Measurements from ENCODE around the gene C2orf92. TPM values are rescaled to one million over a fixed set of nuclear protein-coding genes. Genes with fewer than 3 reads are reported as not detected.

Gene C2orf92
- total RNA-seq, 4 donors from 2014 or later, result 8.6 to 23.7 (median 12.2) TPM

DNA sequence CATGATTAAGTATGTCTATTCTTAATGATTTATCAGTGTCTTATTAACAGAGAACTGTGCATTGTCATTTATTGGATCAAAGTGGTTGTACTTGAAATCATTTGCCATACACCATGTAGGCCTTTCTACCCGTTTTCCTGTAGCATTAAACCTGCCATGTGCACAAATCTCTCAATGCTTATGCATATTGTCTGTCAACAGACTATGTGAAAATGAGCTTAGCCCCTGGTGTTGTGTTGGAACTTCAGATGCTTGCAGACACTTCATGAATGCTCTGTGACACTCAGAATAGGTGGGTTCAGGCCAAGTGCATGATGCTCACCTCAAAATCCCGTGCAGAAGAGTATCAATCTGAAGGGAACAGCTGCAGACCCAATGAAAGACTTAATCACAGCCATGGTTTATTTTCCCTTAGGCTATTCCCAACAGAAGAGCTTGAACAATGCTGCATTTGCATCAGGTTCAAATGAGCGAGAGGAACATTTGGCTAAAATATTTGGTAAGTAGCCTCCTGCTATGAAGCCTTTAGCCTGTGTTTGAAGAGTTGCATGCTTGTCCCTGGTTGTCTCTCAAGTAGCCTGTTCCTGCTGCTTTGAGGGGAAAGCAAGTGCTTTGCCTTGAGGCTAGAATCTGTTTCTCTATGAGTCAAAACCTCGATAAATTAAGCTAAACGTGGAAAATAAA, 6.1 kb downstream of the C2orf92 start:
- TF ChIP-seq CTCF (IDR thresholded peaks at IDR 0.05; ENCODE audit: low read depth), result no peak

- no peak for TF ChIP-seq CTCF (IDR thresholded peaks at IDR 0.05; ENCODE audit: low read depth)
These were observed 7.1 kb downstream of the C2orf92 start for GRCh38 chr2:97676620-97677019.

GRCh38 chr2:97677480-97677879, 8.0 kb downstream of the C2orf92 start:
- TF ChIP-seq CTCF (IDR thresholded peaks at IDR 0.05; ENCODE audit: low read depth), result no peak

DNA sequence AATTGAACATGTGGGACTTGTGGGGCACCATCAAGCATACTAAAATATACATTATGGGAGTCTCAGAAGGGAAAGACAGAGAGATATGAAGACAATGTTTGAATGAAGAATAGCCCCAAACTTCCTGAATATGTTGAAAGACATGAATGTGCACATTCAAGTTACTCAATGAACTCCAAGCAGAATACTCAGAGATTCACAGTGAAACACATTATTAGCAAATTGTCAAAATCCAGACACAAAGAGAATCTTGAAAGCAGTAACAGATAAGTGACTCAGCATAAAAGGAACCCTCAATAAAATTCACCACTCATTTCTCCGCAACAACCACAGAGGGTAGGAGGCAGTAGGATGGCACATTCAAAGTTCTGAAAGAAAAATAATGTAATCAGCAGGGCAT, 8.8 kb downstream of the C2orf92 start:
- TF ChIP-seq CTCF (IDR thresholded peaks at IDR 0.05; ENCODE audit: low read depth), result no peak

DNA sequence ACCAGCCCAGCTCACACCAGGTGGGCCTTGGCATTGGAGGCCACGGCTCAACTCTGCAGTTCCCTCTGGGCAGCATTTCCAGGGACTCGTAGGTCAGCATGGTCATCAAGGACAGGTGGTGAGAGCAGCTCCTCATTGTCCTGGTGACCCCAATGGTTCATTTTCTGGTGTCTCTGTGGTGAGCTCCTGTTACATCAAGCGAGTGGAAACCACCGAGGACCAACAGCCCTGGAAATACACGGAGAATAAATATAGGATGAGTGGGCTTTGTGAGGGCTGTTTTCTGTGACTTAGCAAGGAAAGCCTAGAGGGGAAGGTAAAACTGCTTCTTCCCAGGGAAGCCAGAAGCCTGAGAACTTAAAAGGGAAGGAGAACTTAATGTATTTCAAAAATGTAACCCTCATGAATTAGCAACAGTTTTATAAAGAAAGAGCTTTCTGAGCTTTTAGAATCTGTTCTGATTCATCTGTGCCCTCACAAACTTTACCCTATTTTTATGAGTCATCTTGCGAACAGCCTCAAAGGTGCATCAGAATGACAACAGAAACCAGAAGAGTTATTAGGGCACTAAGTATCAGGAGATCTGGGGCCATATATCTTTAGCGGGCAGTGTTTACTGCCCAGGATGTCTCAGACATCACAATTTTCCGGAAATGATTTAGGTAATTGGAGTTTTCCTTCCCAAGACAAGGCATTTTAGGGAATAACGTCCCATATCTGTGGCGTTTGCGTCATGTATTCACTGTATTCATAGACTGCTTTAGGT, 18.7 kb downstream of the C2orf92 start:
- TF ChIP-seq CTCF (IDR thresholded peaks at IDR 0.05; ENCODE audit: low read depth), result no peak

GRCh38 chr2:97691166-97691565, 21.7 kb downstream of the C2orf92 start:
- no peak for TF ChIP-seq CTCF (IDR thresholded peaks at IDR 0.05; ENCODE audit: low read depth)

DNA sequence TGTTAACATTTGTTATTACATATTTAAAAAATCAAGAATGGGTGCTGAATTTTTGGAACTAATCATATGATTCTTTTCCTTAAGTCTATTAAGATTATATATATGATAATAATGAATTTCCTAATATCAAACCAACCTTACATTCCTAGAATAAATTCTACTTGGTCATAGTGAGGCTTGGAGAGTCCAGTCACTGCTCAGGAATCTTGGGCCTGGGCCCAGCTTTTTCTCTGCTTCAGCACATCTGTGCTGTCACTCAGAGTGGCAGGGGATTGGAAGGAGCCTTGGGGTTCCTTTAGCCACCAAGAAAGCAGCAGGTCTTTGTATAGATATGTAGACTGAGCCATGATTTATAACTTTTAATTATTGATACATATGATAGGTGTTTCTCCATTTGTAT, 24.0 kb downstream of the C2orf92 start:
- TF ChIP-seq CTCF (IDR thresholded peaks at IDR 0.05; ENCODE audit: low read depth), result no peak

Measured in subcutaneous adipose tissue (tissue), 4 donors.